Measurements from ENCODE around the gene ACYP2.
"Not testable (repeated sequence)": the region's sequence is repeated elsewhere in the genome, so short reads cannot be mapped to it uniquely, and the experiment has no call there.

The ACYP2 gene

GRCh38 chr2:54271843-54272627 is 156.6 kb downstream of the ACYP2 start:
- no peak for DNase-seq (ENCODE audit: low read depth)

DNA sequence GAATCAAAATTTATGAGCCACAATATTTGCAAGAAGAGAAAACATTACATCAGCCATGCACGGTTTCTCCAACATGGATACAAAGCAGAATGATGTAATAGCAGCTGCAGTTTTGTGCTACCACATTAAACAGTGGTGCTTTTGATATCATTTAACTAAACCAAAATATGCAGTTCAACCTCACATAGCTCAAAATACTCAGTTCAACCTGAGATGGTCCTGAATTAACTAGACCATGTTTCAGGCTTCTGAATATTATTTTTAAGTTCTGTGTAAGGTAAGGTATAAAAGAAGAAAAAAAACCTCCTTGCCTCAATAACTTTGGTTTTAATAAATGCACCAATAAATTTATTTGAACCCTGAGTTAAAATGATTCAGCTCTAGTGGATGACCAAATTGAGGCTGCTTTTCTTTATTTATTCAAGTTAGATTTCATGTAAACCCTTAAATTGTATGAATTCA is 159.4 kb downstream of the ACYP2 start:
- DNase-seq (ENCODE audit: low read depth), result no peak

GRCh38 chr2:54275541-54275940 is 160.1 kb downstream of the ACYP2 start:
- DNase-seq (ENCODE audit: low read depth), result no peak

DNA sequence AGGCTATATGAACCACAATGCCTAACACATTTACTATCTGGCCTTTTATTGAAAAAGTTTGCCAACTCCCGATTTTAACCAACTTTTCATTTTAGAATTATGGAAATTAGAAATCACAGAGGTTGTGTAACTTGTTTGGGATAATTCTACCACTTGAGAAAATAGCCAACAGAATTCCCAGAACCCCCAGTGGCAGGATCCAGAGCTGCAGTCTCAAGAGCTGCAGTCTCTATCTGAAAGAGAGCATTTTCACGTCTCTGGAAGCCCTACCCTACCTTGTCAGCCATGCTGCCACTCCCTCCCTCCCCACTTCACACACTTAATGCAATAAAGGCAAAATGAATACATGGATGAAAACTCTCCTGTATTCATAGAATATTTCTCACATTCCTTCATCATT is 164.0 kb downstream of the ACYP2 start:
- DNase-seq (ENCODE audit: low read depth), result no peak

DNA sequence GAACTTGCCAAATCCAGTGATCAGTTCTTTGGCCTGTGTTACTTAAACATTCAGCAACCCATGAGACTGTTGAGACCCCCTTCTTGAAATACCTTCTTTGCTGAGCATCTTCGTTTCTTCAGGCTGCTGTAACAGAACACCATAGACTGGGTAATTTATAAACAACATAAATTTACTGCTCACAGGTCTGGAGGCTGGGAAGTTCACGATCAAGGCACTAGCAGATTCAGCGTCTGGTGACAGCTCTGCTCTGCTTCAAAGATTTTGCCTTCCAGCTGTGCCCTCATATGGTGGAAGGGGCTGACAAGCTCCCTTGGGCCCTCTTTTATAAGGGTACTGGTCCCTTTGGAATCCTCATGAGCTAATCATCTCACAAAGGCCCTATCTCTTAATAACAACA is 169.4 kb downstream of the ACYP2 start:
- DNase-seq (ENCODE audit: low read depth), result no peak

DNA sequence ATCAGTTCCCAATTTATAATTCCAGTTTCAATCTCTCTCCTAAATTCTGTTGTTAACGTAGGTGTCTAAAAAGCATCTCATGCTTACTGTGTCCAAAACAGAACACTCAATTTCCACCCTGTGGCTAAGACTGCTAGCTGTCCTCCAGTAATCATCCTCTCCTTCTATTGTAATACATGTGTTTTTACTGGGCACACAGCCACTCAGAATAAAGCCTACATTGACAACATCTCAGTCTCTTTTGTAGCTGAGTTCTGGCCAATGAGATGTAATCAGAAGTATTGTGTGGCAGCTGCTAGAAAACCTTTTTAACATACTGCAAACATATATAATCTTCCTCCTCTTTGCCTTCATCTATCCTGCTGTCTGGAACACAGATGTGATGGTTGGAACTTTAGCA is 170.0 kb downstream of the ACYP2 start:
- DNase-seq (ENCODE audit: low read depth), result no peak

DNA sequence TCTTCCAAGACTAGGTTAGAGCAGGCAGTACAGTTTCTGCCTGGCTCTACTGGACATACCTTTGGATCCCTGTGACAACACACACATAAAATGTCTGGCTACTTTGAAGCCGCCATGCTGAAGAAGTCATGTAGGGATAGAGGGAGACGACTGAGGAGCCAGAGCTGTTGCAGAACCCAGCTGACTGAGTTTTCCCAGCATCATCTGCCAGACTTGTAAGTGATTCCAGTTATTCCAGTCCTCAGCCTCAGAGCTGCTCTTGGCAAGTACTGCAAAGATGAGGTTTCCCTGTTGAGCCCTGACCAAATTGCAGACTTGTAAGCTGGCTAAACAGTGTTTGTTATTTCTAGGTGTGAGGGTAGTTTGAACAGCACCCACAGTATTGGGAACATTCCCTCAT is 172.1 kb downstream of the ACYP2 start:
- DNase-seq (ENCODE audit: low read depth), result no peak

- DNase-seq (ENCODE audit: low read depth), result no peak
Measured at GRCh38 chr2:54289917-54290316, 174.5 kb downstream of the ACYP2 start.

DNA sequence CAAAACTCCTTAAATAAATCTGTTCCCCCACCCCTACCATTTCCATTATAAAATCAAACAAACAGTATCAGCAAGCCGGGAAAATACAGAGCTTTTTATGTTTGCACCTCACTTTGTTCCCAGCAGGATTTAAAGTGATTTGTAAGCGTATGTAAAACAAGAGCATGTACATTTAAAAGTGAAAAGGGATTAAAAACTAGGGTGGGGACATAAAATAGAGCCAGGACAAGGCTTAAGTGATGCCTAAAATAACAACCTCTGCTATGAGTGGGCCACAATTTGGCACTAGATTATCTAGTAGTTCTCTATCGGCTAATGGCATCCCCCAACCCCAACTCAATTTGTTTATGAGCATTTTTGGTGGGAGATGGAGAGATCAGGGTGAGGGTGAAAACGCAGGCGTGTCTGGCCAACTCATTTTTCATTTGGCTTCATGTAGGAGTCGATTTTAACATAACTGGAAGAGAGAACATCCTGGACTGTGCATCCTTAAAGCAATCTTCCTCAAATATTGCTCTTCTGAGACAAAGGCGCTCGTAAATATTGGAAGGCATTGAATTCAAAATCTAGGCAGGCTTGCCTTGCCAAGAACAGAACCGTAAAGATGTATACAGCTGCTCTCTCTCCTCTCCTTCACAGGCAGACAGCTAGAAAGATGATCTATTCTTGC is 175.1 kb downstream of the ACYP2 start:
- DNase-seq (ENCODE audit: low read depth), result no peak

DNA sequence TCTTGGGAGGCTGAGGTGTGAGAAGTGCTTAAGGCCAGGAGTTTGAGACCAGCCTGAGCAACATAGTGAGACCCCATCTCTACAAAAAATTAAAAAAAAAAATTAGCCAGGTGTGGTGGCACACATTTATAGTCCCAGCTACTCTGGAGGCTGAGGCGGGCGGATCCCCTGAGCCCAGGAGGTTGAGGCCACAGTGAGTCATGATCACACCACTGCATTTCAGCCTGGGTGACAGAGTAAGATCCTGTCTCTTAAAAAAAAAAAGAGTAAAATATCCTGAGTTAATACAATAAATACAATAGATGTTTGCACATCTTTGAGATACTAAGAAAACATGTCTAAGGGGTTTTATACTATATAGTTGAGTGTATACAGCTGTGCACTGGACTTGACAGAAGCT is 179.2 kb downstream of the ACYP2 start:
- DNase-seq (ENCODE audit: low read depth), result not testable (repeated sequence)

- DNase-seq (ENCODE audit: low read depth), result no peak
Measured at GRCh38 chr2:54295911-54296310, 180.5 kb downstream of the ACYP2 start.

DNA sequence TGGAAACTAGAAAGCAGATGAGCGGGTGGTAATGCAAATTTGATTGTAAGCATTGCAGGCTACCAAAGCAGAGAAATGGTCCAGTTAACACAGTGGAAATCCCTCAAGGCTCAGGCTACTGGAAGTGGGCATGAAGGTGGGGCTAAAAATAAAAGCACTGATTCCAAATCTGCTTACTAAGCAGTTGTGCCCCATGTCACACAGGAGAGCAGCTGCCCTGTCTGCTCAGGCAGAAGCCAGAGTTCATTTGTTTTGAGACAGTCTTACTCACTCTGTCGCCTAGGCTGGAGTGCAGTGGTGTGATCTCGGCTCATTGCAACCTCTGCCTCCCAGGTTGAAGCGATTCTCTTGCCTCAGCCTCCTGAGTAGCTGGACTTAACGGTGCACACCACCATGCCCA is 183.1 kb downstream of the ACYP2 start:
- DNase-seq (ENCODE audit: low read depth), result no peak

GRCh38 chr2:54303631-54304030 is 188.2 kb downstream of the ACYP2 start:
- no peak for DNase-seq (ENCODE audit: low read depth)

GRCh38 chr2:54306556-54306955 is 191.1 kb downstream of the ACYP2 start:
- DNase-seq (ENCODE audit: low read depth), result no peak

- no peak for DNase-seq (ENCODE audit: low read depth)
Measured at GRCh38 chr2:54308186-54308585, 192.8 kb downstream of the ACYP2 start.

DNA sequence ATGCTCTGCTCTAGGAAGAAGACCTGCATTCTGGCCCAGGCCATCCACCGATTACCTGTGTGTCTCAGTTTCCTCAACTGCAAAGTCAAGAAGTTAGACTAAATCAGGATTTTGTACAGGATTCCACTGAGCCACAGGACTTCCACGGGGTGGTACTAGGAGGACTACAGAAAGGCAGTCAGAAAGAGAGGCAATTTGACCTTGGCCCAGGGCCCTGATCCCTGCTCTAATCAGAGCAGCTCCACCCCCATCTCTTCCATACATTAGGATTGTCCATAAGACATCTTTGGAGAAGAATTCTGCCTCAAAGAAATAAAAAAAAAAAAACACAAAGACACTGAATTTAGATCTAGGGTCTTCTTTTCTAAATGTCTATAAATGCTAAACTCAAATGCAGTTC is 193.4 kb downstream of the ACYP2 start:
- DNase-seq (ENCODE audit: low read depth), result no peak

- DNase-seq (ENCODE audit: low read depth), result no peak
Measured at GRCh38 chr2:54310311-54310710, 194.9 kb downstream of the ACYP2 start.

- no peak for DNase-seq (ENCODE audit: low read depth)
Measured at GRCh38 chr2:54310961-54311360, 195.5 kb downstream of the ACYP2 start.

DNA sequence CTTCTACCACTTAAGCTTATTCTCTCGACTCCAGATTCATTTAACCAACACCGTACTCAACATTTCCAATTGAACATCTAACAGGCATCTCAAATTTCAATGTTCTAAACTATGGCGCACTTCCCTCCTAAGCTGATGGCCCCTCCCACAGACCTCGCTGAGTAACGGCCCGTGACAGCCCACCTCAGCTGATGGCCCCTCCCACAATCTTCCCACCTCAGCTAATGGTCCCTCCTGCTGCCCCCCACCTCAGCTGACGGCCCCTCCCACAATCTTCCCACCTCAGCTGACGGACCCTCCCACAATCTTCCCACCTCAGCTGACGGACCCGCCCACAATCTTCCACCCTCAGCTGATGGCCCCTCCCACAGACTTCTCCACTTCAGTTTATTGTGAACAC is 197.7 kb downstream of the ACYP2 start:
- DNase-seq (ENCODE audit: low read depth), result no peak

GRCh38 chr2:54317973-54318372 is 202.6 kb downstream of the ACYP2 start:
- no peak for DNase-seq (ENCODE audit: low read depth)

DNA sequence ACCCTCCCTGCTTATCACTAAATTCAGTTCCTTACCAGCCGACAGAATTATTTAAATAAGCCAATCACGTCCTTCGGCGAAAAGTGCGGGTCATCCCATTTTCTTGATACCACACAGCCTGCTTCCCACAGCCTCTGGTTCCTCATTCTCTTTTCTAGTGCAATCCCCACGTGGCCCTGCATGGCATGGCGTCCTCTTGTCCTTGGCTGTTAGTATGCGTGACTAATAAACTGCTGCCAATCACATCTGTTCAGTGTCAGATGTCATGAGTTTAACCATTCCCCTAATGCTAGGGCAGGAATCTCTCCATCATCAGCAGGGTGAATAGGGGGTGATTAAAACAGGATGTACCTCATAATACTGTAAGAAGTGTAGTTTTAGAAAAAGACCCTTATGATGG is 203.4 kb downstream of the ACYP2 start:
- no peak for DNase-seq (ENCODE audit: low read depth)

GRCh38 chr2:54321047-54321446 is 205.6 kb downstream of the ACYP2 start:
- DNase-seq (ENCODE audit: low read depth), result no peak

DNA sequence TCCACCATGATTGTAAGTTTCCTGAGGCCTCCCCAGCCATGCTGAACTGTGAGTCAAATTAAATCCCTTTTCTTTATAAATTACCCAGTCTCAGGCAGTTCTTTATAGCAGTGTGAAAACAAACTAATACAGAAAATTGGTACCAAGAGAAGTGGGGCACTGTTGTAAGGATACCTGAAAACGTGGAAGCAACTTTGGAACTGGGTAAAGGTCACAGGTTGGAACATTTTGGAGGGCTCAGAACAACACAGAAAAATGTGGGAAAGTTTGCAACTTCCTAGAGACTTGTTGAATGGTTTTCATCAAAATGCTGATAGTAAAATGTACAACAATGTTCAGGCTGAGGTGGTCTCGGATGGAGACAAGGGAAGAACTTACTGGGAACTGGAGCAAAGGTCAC is 209.1 kb downstream of the ACYP2 start:
- DNase-seq (ENCODE audit: low read depth), result not testable (repeated sequence)

- DNase-seq (ENCODE audit: low read depth), result no peak
Measured at GRCh38 chr2:54325148-54325547, 209.7 kb downstream of the ACYP2 start.
